GM12874 (cell line): ENCODE results near the gene ATP6V0C.

Experiments
- TF ChIP-seq, protein P1 (sequence below): IDR thresholded peaks from 2 replicates; pipeline ENCODE4 v1.5.1; 2011; ENCODE audit warnings: low read depth, mild to moderate bottlenecking, control low read depth, low read length, moderate library complexity; ENCODE audit not compliant: insufficient read depth

Gene ATP6V0C

DNA sequence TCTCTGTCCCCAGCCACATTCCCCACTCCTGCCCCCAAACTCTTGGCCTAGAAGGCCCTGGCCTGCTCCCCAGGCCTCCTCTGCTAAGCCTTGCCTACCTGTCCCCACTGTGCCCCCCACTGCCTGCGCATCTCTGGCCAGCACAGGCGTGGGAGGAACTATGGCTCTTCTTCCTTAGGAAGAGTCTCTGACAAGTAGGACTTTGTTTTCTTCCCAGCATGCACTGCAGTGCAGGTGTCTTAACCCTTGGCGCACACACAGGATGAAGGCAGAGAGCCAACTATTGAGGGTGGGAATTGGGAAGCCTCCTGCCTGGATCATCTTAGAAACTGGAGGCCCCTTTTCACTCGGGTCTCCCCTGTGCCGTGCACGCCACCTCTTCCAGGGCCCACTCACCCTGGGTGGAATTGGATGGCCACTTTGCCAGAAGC, 10.1 kb downstream of the ATP6V0C start:
- TF ChIP-seq, protein P1, sequence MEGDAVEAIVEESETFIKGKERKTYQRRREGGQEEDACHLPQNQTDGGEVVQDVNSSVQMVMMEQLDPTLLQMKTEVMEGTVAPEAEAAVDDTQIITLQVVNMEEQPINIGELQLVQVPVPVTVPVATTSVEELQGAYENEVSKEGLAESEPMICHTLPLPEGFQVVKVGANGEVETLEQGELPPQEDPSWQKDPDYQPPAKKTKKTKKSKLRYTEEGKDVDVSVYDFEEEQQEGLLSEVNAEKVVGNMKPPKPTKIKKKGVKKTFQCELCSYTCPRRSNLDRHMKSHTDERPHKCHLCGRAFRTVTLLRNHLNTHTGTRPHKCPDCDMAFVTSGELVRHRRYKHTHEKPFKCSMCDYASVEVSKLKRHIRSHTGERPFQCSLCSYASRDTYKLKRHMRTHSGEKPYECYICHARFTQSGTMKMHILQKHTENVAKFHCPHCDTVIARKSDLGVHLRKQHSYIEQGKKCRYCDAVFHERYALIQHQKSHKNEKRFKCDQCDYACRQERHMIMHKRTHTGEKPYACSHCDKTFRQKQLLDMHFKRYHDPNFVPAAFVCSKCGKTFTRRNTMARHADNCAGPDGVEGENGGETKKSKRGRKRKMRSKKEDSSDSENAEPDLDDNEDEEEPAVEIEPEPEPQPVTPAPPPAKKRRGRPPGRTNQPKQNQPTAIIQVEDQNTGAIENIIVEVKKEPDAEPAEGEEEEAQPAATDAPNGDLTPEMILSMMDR, result no peak

DNA sequence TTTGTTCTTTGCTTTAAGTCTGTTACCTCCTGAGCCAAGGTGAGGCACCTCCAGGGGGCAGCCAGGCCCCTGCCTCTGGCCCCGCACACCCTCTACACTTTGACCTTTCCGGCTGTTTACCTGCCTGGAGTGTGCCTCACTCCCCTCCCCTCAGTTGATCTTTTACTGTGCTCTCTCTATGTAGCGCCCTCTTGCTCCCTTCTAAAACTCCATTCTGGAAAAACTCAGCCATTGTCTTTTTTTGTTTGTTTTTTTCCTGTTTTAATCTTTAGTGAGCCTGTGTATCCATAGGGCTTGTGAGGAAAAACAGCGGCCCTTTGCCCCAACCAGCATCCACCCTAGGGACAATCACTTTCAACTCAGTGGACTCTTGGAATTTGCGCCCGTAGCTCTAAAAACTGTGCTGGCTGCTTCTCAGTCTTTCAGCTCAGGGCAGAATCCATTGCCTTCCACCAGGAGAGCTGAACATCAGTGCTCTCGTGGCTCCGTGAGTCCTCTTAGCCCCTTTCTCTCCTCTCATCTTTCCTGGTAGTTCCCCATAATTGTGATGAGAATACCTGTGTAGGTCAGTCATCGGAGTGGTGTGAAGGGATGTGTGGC, 10.7 kb downstream of the ATP6V0C start:
- TF ChIP-seq, protein P1, result no peak

DNA sequence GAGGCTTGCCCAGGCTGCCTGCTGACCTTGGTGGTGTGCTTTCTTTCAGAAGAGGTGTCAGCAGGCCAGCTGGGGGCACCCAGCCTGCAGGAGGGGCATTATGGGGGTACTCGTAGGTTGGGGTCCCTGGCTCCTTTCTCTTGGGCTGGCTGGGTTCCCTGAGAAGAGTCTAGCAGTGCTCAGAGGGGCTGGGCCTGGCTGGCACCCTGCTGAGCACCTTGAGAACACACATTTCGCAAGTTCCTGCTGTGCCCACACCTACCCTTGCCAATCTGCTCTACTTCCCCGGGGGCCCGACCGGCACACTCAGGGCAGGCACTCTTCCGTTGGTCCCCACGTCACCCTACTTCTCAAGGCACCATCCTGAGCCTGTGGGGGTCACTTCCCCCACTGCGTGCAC, 12.4 kb downstream of the ATP6V0C start:
- TF ChIP-seq, protein P1, result no peak

DNA sequence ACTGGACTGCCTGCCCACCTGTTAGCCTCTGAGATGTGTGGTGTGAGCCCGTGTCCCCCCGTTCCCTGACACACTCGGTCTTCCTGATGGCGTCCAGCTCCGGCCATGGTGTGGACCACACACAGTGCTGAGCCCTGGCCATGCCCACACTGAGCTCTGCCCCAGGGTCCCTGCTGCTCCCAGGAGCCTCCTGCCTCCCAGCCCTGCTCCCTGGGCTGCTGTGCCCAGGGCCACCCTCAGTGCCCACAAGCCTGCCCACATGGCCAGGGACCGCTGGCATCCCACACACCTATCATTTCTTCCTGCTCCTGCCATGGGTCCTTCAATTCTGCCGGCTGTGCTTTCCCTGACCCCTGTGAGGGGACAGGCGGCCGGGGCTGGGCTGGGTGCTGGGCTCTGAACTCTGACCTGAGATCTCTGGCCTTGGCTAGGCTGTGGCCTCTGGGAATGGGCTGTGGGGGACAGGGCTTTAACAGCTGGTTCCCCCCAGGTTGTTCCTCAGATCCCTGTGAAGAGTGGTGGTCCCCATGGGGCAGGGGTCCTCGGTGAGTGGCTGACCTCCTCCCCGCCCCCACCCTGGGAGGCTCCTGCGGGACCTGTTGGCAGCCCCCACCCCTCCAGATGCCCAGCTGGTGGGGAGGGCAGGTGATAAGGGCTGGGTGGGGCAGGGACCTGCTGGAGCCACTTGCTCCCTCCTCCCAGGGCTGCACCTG, 13.5 kb downstream of the ATP6V0C start:
- TF ChIP-seq, protein P1, result no peak

DNA sequence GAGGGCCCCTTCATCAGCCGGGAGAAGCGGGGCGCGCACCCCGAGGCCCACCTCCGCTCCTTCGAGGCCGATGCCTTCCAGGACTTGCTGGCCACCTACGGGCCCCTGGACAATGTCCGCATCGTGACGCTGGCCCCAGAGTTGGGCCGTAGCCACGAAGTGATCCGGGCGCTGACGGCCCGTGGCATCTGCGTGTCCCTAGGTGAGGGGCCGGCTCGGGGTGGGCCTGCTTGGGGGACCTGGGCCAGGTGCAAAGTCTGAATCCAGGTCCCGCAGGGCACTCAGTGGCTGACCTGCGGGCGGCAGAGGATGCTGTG, 14.0 kb downstream of the ATP6V0C start:
- TF ChIP-seq, protein P1, result no peak

DNA sequence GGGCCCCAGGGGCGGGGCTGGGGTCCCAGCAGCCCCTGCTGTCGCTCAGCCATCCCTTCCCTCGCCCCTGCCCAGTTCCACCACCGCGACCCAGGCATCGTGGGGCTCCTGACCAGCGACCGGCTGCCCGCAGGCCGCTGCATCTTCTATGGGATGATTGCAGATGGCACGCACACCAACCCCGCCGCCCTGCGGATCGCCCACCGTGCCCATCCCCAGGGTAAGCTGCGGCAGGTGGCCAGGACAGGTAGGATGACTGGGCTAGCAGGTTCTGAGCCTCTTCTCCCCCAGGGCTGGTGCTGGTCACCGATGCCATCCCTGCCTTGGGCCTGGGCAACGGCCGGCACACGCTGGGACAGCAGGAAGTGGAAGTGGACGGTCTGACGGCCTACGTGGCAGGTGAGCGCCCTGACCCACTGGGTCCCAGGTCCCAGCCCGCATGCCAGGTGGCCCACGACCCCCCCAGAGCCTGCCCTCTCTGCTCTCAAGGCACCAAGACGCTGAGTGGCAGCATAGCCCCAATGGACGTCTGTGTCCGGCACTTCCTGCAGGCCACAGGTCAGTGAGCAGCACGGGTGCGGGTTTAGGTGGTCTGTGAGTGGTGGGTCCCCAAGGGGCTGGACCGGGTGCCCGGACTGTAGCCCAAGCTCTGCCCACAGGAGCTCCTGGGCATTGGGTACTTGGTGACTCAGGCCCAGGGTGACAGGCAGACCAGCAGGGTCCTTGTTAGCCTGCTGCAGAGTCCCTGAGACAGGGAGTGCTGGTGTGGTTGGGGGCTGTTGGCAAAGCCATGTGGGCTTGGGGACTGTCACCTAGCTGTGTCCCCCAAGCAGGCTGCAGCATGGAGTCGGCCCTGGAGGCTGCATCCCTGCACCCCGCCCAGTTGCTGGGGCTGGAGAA, 14.7 kb downstream of the ATP6V0C start:
- TF ChIP-seq, protein P1, result no peak
